GM12878 (cell line): Measurements from ENCODE around the gene PACS1. TPM values are rescaled to one million over a fixed set of nuclear protein-coding genes. Genes with fewer than 3 reads are reported as not detected.

Source experiments
- ATAC-seq: fragments of 200-7000 bp; cut with Tn5 transposase; 3 replicates; pipeline ENCODE4 v1.9.1; 2020; ENCODE audit warnings: mild to moderate bottlenecking, moderate library complexity
- BruUV-seq: library from RNA; stranded (reverse); fragments of 400-500 nt; replicated peaks from 2 replicates; lab custom pipeline; 2021; lab: Mats Ljungman, UMichigan
- CTCF ChIA-PET: fragments of 300-600 bp; sonication (Branson Sonifier 250); formaldehyde crosslinking; extraction: SDS; loops from one replicate; lab custom pipeline; 2021; ENCODE audit warnings: inconsistent platforms; lab: Yijun Ruan, JAX
- POLR2A ChIA-PET: fragments of 350-600 bp; formaldehyde crosslinking; extraction: SDS; loops from one replicate; lab custom pipeline; 2021; ENCODE audit warnings: inconsistent platforms; lab: Charles Lee
- RAD21 ChIA-PET: fragments of 300-600 bp; sonication (Branson Sonifier 250); formaldehyde crosslinking; loops from one replicate; lab custom pipeline; 2023; ENCODE audit warnings: antibody characterized with exemption; ENCODE audit not compliant: unreplicated experiment; lab: Charles Lee
- SMC1A ChIA-PET: fragments of 300-600 bp; sonication (Branson Sonifier 250); formaldehyde crosslinking; loops from one replicate; lab custom pipeline; 2023; ENCODE audit not compliant: unreplicated experiment, uncharacterized antibody; lab: Charles Lee
- DNase-seq: peaks from one replicate; pipeline ENCODE4 v3.0.0-alpha.2; 2011; ENCODE audit warnings: low read depth, low spot score
- FAIRE-seq: peaks from 3 replicates; lab custom pipeline; 2011; peaks lifted over from hg19 to GRCh38; lab: Jason Lieb, UNC
- H2AFZ ChIP-seq: 2 replicates; pipeline ENCODE4 v1.6.0; 2011; ENCODE audit warnings: low read depth, low read length, control low read depth; ENCODE audit not compliant: control insufficient read depth
- H3K27ac ChIP-seq: 2 replicates; pipeline ENCODE4 v1.5.1; 2011; ENCODE audit warnings: control low read depth; ENCODE audit not compliant: control insufficient read depth, insufficient read depth
- H3K27me3 ChIP-seq, 2 experiments: replicated peaks in 1 of 2; 2 replicates each; pipeline versions ENCODE4 v1.6.0 to v1.6.1; 2011; ENCODE audit warnings: low read length in 1 of 2; ENCODE audit not compliant: control insufficient read depth in 2 of 2, insufficient read depth in 2 of 2
- H3K36me3 ChIP-seq, 2 experiments: 2 replicates each; pipeline ENCODE4 v1.5.1; 2011; ENCODE audit warnings: low read length in 1 of 2; ENCODE audit not compliant: control insufficient read depth in 2 of 2, insufficient read depth in 2 of 2
- H3K4me1 ChIP-seq: 2 replicates; pipeline ENCODE4 v1.6.1; 2011; ENCODE audit warnings: mild to moderate bottlenecking, low read length, moderate library complexity, mixed read lengths; ENCODE audit not compliant: control insufficient read depth, insufficient read depth
- H3K4me2 ChIP-seq: 2 replicates; pipeline ENCODE4 v1.6.0; 2011; ENCODE audit warnings: control low read depth; ENCODE audit not compliant: control insufficient read depth, insufficient read depth
- H3K4me3 ChIP-seq: fragments of 200-600 bp; sonication (generic); 2 replicates; pipeline ENCODE4 v1.5.1; 2016
- H3K79me2 ChIP-seq: 2 replicates; pipeline ENCODE4 v1.6.0; 2011; ENCODE audit warnings: low read length; ENCODE audit not compliant: control insufficient read depth, insufficient read depth
- H3K9ac ChIP-seq: 2 replicates; pipeline ENCODE4 v1.8.0; 2011; ENCODE audit warnings: low read length, control low read depth, mixed read lengths; ENCODE audit not compliant: control insufficient read depth, insufficient read depth
- H3K9me3 ChIP-seq: replicated peaks from 3 replicates; pipeline ENCODE4 v1.5.1; 2011; ENCODE audit warnings: mild to moderate bottlenecking, low read length; ENCODE audit not compliant: control insufficient read depth, insufficient read depth
- H4K20me1 ChIP-seq: 2 replicates; pipeline ENCODE4 v1.6.0; 2011; ENCODE audit not compliant: control insufficient read depth, insufficient read depth
- EED ChIP-seq: sonication (generic); IDR thresholded peaks from 2 replicates; pipeline ENCODE4 v1.6.1; 2016; ENCODE audit warnings: antibody characterized with exemption, low read depth
- ETV6 ChIP-seq, 2 experiments: fragments of 450-650 bp in 1 of 2; IDR thresholded peaks in 1 of 2; conservative IDR thresholded peaks in 1 of 2; 2 replicates each; pipeline ENCODE4 v1.6.1; 2014; ENCODE audit warnings: antibody characterized with exemption in 1 of 2, borderline replicate concordance in 1 of 2, low read depth in 1 of 2, mild to moderate bottlenecking in 1 of 2, moderate library complexity in 1 of 2
- HCFC1 ChIP-seq: fragments of 150-350 bp; IDR thresholded peaks from 2 replicates; pipeline ENCODE4 v1.6.1; 2014; ENCODE audit warnings: low read length
- NRF1 ChIP-seq: conservative IDR thresholded peaks from 2 replicates; pipeline ENCODE4 v1.6.1; 2011; ENCODE audit warnings: mild to moderate bottlenecking, low read depth, low read length, improper control_type of control experiment
- SIX5 ChIP-seq: IDR thresholded peaks from 2 replicates; pipeline ENCODE4 v1.6.1; 2011; ENCODE audit warnings: mild to moderate bottlenecking, low read depth, low read length, moderate library complexity; ENCODE audit not compliant: severe bottlenecking
- TBL1XR1 ChIP-seq: IDR thresholded peaks from 2 replicates; pipeline ENCODE4 v1.6.1; 2012; ENCODE audit warnings: low read depth, low read length, improper control_type of control experiment
- WRNIP1 ChIP-seq: IDR thresholded peaks from 2 replicates; pipeline ENCODE4 v1.6.1; 2011; ENCODE audit warnings: low read depth, low read length, improper control_type of control experiment, borderline replicate concordance
- ZBED1 ChIP-seq: IDR thresholded peaks from 2 replicates; pipeline ENCODE4 v1.6.1; 2016; ENCODE audit warnings: borderline replicate concordance
- ZNF687 ChIP-seq: fragments of 450-650 bp; IDR thresholded peaks from 2 replicates; pipeline ENCODE4 v1.6.1; 2017; ENCODE audit warnings: mild to moderate bottlenecking, moderate library complexity
- WGBS: methylation state at CpG from one replicate; pipeline ENCODE4 v1.1.6; 2016; ENCODE audit warnings: low lambda C conversion rate; ENCODE audit not compliant: insufficient replicate concordance, insufficient coverage; ENCODE audit errors: missing lambda C conversion rate; 5-methylcytosine and 5-hydroxymethylcytosine counted together
- in situ Hi-C: fragments of 300-500 bp; cut with MboI; formaldehyde crosslinking; loops from 9 replicates; pipeline ENCODE4 v1.14.3; 2018; ENCODE audit warnings: mixed read lengths
- intact Hi-C: fragments of 100-400 bp; cut with micrococcal nuclease; formaldehyde crosslinking; loops from one replicate; pipeline ENCODE4 v1.14.2; 2022; ENCODE audit not compliant: unreplicated experiment
- polyA plus RNA-seq, 11 experiments: library from polyadenylated mRNA; depleted of rRNA in 4 of 11; unstranded in 6 of 11; stranded (reverse) in 5 of 11; fragments of >200 nt; fragmentation: Nextera tagmentation in 4 of 11; fragmentation: Illumina TruSeq in 1 of 11; extraction: Ambion mirVana in 4 of 11; extraction: Trizol in 1 of 11; gene quantifications; 1 replicate in 1 of 11; 2 replicates in 10 of 11; pipeline versions ENCODE4 v1.2.1 to v1.2.3, GENCODE V29; 2011 to 2016; ENCODE audit warnings: inconsistent platforms in 2 of 11, missing spikeins in 2 of 11, low read depth in 1 of 11
- total RNA-seq, 4 experiments: library from RNA; depleted of rRNA in 3 of 4; stranded (reverse); fragments of >200 nt in 3 of 4; fragmentation: Illumina TruSeq in 1 of 4; extraction: Trizol in 1 of 4; gene quantifications; 2 replicates each; pipeline versions ENCODE4 v1.2.1 to v1.2.3, GENCODE V29; 2013 to 2021

Gene PACS1
- total and polyA plus RNA-seq, 10 of the 15 experiments (the other 5 are each of a cell fraction or from before 2014, with no cell fraction given) = 1.1 to 74.3 (median 17.9) TPM

GRCh38 chr11:66203847-66204246 is 133.8 kb downstream of the PACS1 start:
- no peak for ATAC-seq
- in situ Hi-C loops = no loop called here
- H2AFZ ChIP-seq = no peak overlapping the region
- ChIA-PET CTCF (no interaction called here), POLR2A (no interaction called here), RAD21 (no interaction called here)
- no peak overlapping the region for H3K9ac ChIP-seq
- peaks cover 3% of the 10 kb centered on the region; the same call in 2 of the 3 replicates for H3K9me3 ChIP-seq
- FAIRE-seq = no peak
- intact Hi-C loops = no loop called here
- H3K79me2 ChIP-seq = no peaks in the 10 kb centered on the region
- H3K27ac ChIP-seq = no peak overlapping the region
- no peaks in the 10 kb centered on the region for H3K4me1 ChIP-seq
- H3K27me3 ChIP-seq = no peaks in the 10 kb centered on the region
- H3K36me3 ChIP-seq = no peaks in the 10 kb centered on the region; a peak in 1 of 4 replicates
- no peak for TF ChIP-seq NRF1
- no peak for TF ChIP-seq ETV6 (conservative IDR thresholded peaks at IDR 0.05 in 1 of 2, IDR thresholded peaks at IDR 0.05 in 1 of 2; ENCODE audit: borderline replicate concordance in 1 of 2, low read depth in 1 of 2)
- TF ChIP-seq ZBED1 = no peak
- TF ChIP-seq EED = no peak
- no peak for TF ChIP-seq SIX5
- TF ChIP-seq, all 136 proteins: peak for 0
- no peak for DNase-seq
- Histone ChIP-seq H4K20me1 (no peaks in the 10 kb centered on the region), H3K4me3 (no peak overlapping the region), H3K4me2 (no peak overlapping the region)
- no TSS peak for BruUV-seq
- SMC1A ChIA-PET = no interaction called here
- 100% methylated on average over 3 of the region's 3 CpGs for WGBS

GRCh38 chr11:66204412-66204811 is 134.3 kb downstream of the PACS1 start:
- intact Hi-C loops = no loop called here
- no peaks in the 10 kb centered on the region for H3K4me1 ChIP-seq
- H4K20me1 ChIP-seq = no peaks in the 10 kb centered on the region
- H3K27me3 ChIP-seq = no peaks in the 10 kb centered on the region
- no peaks in the 10 kb centered on the region; a peak in 1 of 4 replicates for H3K36me3 ChIP-seq
- POLR2A ChIA-PET = no interaction called here
- DNase-seq (no peak), ATAC-seq (no peak), FAIRE-seq (no peak)
- CTCF ChIA-PET = no interaction called here
- no peak overlapping the region for H3K4me2 ChIP-seq
- H2AFZ ChIP-seq = no peak overlapping the region
- H3K9me3 ChIP-seq = peaks cover 3% of the 10 kb centered on the region; the same call in 2 of the 3 replicates
- no peaks in the 10 kb centered on the region for H3K79me2 ChIP-seq
- SMC1A ChIA-PET = no interaction called here
- H3K4me3 ChIP-seq = no peak overlapping the region
- TF ChIP-seq WRNIP1 (no peak), HCFC1 (no peak), TBL1XR1 (no peak), ZNF687 (no peak), SIX5 (no peak)
- TF ChIP-seq, all 136 proteins: peak for 0
- in situ Hi-C loops = no loop called here
- BruUV-seq = no TSS peak
- WGBS = 97% methylated on average over 3 of the region's 3 CpGs
- Histone ChIP-seq H3K27ac (no peak overlapping the region), H3K9ac (no peak overlapping the region)
- RAD21 ChIA-PET = no interaction called here
